Nephron (organoid): Measurements from ENCODE around the gene RAD9A.

Experiments used
- H3K27ac Mint-ChIP-seq, 3 experiments: 2 replicates each; pipeline ENCODE4 v1.8.0; 2020; ENCODE audit warnings: mixed read lengths in 3 of 3, mild to moderate bottlenecking in 2 of 3, moderate library complexity in 1 of 3
- H3K27me3 Mint-ChIP-seq: 2 replicates; pipeline ENCODE4 v1.8.0; 2021; ENCODE audit warnings: low read depth, mild to moderate bottlenecking, moderate library complexity, mixed read lengths
- H3K36me3 Mint-ChIP-seq: 2 replicates; pipeline ENCODE4 v1.8.0; 2020; ENCODE audit warnings: low read depth, mixed read lengths
- H3K4me1 Mint-ChIP-seq: 2 replicates; pipeline ENCODE4 v1.8.0; 2020; ENCODE audit warnings: mixed read lengths
- H3K4me3 Mint-ChIP-seq, 3 experiments: 2 replicates each; pipeline ENCODE4 v1.8.0; 2020; ENCODE audit warnings: mild to moderate bottlenecking in 3 of 3, mixed read lengths in 3 of 3, moderate library complexity in 2 of 3
- H3K9me3 Mint-ChIP-seq: 2 replicates; pipeline ENCODE4 v1.8.0; 2020; ENCODE audit warnings: mixed read lengths
- TF ChIP-seq, protein P1 (sequence below), 3 experiments: fragments of 200-600 bp; sonication (generic); IDR thresholded peaks; one replicate each; pipeline ENCODE4 v1.5.0; 2021; ENCODE audit warnings: antibody characterized with exemption in 3 of 3; ENCODE audit not compliant: unreplicated experiment in 3 of 3

The RAD9A gene

DNA sequence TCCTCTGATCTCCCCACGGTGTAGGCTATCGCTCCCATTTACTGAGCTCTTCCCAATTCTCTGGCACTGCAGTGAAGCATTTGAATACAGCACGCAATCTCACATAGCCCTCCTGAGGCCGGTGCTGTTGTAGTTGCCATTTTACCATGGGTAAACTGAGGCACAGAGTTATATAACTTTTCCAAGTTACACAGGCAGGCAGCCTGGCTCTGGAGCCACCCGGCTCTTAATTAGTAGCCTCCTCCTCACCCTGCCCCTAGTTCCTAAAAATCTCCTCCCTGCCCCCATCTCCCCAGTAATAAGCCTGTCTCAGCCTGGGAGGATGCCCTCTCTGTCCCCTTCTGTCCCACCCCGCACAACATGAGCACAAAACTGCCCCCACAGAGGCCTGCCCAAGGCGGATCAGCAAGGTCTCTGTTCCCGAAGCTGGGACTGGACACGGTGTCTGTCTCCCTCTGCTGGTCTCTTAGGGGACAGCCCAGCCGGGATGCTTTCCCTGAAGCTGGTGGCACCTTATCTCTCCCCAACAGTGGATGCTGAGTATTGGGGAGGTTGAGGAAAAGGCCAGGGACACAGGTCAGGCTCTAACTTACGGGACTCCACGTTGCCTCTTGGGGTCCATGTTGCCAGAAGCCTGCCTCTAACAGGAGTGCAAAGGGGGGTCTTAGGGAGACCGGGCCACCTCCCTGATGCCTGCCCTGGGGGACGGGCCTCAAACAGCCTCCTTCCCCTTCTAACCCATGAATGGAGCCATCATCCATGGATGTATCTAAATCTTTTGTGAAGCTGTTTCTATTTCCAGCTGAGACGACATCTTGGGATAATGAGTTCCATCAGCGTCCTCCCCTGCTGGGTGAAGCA, 9.3 kb upstream of the RAD9A start:
- Mint-ChIP-seq H3K4me3 (no peak overlapping the region), H3K36me3 (no peaks in the 10 kb centered on the region), H3K9me3 (no peaks in the 10 kb centered on the region), H3K27me3 (peaks cover 16% of the 10 kb centered on the region), H3K4me1 (peaks cover 14% of the 10 kb centered on the region), H3K27ac (peak overlapping the region in 2 of 3 experiments; percentile 4 to 12)
- TF ChIP-seq, protein P1, sequence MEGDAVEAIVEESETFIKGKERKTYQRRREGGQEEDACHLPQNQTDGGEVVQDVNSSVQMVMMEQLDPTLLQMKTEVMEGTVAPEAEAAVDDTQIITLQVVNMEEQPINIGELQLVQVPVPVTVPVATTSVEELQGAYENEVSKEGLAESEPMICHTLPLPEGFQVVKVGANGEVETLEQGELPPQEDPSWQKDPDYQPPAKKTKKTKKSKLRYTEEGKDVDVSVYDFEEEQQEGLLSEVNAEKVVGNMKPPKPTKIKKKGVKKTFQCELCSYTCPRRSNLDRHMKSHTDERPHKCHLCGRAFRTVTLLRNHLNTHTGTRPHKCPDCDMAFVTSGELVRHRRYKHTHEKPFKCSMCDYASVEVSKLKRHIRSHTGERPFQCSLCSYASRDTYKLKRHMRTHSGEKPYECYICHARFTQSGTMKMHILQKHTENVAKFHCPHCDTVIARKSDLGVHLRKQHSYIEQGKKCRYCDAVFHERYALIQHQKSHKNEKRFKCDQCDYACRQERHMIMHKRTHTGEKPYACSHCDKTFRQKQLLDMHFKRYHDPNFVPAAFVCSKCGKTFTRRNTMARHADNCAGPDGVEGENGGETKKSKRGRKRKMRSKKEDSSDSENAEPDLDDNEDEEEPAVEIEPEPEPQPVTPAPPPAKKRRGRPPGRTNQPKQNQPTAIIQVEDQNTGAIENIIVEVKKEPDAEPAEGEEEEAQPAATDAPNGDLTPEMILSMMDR (IDR thresholded peaks at IDR 0.05; ENCODE audit: unreplicated experiment in 3 of 3), result peak; percentile 94 to 98 (median 97)

- Mint-ChIP-seq H3K36me3 (no peaks in the 10 kb centered on the region), H3K27me3 (peaks cover 13% of the 10 kb centered on the region), H3K4me3 (no peak overlapping the region), H3K9me3 (no peaks in the 10 kb centered on the region), H3K4me1 (peaks cover 22% of the 10 kb centered on the region), H3K27ac (peak overlapping the region in 1 of 3 experiments; percentile 68)
- TF ChIP-seq, protein P1 (IDR thresholded peaks at IDR 0.05; ENCODE audit: unreplicated experiment in 3 of 3), result no peak
These were observed 6.9 kb upstream of the RAD9A start for GRCh38 chr11:67384851-67385366.

DNA sequence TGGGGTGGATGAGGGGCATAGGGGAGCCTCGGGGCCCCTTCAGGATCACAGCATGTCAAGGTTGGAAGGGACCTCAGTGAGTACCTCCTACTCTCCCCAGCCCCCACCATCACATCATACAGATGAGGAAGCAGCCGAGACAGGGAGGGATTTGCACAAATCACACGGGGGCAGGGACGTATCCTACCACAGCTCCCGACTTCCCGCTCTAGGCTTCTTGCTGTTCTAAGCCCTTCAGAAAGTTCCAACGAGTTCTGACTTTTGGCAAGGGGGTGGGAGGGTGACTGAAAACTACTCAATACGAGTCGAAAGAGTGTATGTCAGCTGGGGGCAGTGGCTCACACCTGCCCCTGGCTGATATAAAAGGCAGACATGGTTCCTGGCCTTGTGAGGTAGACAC, 4.7 kb upstream of the RAD9A start:
- Mint-ChIP-seq H3K27me3 (peaks cover 6% of the 10 kb centered on the region), H3K36me3 (no peaks in the 10 kb centered on the region), H3K27ac (no peak overlapping the region)

DNA sequence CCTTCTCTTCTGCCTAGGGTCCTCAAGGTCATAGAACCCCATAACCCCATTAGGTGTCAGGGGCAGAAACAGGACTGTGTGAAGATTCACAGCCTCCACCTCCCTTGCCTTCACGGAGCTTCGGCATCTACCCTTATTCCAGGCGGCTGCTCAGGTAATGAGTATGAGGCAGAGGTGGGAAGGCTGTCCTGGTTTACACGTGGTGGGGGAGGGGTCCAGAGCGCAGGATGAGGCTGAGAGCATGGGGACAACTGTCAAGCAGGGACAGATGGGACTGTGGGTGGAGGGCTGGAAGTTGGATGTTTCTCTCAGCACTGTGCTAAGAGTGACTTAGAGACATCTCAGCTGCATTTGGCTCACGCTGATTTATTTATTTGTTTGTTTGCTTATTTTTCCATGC, 4.3 kb upstream of the RAD9A start:
- H3K27ac Mint-ChIP-seq, result no peak overlapping the region
- H3K4me3 Mint-ChIP-seq, result peak overlapping the region in 2 of 3 experiments; percentile 29 to 44
- H3K36me3 Mint-ChIP-seq, result no peaks in the 10 kb centered on the region
- H3K9me3 Mint-ChIP-seq, result no peaks in the 10 kb centered on the region
- TF ChIP-seq, protein P1 (IDR thresholded peaks at IDR 0.05; ENCODE audit: unreplicated experiment in 3 of 3), result no peak
- peaks cover 27% of the 10 kb centered on the region for H3K4me1 Mint-ChIP-seq
- peaks cover 6% of the 10 kb centered on the region for H3K27me3 Mint-ChIP-seq

More for the DNA sequence above, 4.7 kb upstream of the RAD9A start:
- TF ChIP-seq, protein P1 (IDR thresholded peaks at IDR 0.05; ENCODE audit: unreplicated experiment in 3 of 3), result no peak
- peaks cover 27% of the 10 kb centered on the region for H3K4me1 Mint-ChIP-seq
- no peak overlapping the region for H3K4me3 Mint-ChIP-seq
- no peaks in the 10 kb centered on the region for H3K9me3 Mint-ChIP-seq

DNA sequence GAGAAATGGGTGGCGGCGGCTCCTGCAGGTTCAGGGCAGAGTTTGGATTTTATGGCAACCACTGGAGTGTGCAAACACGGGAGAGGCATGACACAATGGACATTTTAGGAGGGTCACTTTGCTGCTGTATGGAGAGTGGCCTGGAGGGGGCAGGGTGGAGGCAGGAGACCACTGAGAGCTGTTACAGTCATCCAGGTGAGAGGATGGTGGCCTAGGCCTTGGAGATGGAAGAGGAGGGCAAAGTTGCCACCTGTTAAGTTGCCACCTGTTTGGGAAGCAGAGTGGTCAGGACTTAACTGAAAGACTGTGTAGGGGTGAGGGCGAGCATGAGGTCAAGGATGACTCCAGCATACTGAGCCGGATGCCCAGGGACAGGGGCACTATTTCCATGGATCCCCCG, 2.3 kb upstream of the RAD9A start:
- H3K4me3 Mint-ChIP-seq, result peak overlapping the region; percentile 85 to 90 (median 89)
- TF ChIP-seq, protein P1 (IDR thresholded peaks at IDR 0.05; ENCODE audit: unreplicated experiment in 3 of 3), result peak; percentile 56 to 62 (median 59)
- no peaks in the 10 kb centered on the region for H3K9me3 Mint-ChIP-seq
- H3K36me3 Mint-ChIP-seq, result no peaks in the 10 kb centered on the region
- H3K27me3 Mint-ChIP-seq, result peaks cover 6% of the 10 kb centered on the region
- peaks cover 33% of the 10 kb centered on the region for H3K4me1 Mint-ChIP-seq
- H3K27ac Mint-ChIP-seq, result peak overlapping the region; percentile 64 to 94 (median 89)
